H9 (cell line): Measurements from ENCODE around the gene DDX19B. TPM values are rescaled to one million over a fixed set of nuclear protein-coding genes. Genes with fewer than 3 reads are reported as not detected.

Source experiments
- DNase-seq: peaks from one replicate; pipeline ENCODE4 v3.0.0-alpha.2; 2017
- H2AFZ ChIP-seq: one replicate; pipeline ENCODE4 v1.6.1; 2013; ENCODE audit warnings: mild to moderate bottlenecking, low read length, control low read depth, moderate library complexity
- H2AK5ac ChIP-seq: 2 replicates; pipeline ENCODE4 v1.6.1; 2013; ENCODE audit warnings: low read length, control low read depth, mixed read lengths; ENCODE audit not compliant: insufficient read length
- H2BK120ac ChIP-seq: one replicate; pipeline ENCODE4 v1.6.1; 2013; ENCODE audit warnings: low read depth, mild to moderate bottlenecking, low read length, control low read depth, inconsistent platforms; ENCODE audit not compliant: poor library complexity, severe bottlenecking
- H2BK12ac ChIP-seq: 2 replicates; pipeline ENCODE4 v1.6.1; 2013; ENCODE audit warnings: low read length, control low read depth, mixed read lengths, low read depth; ENCODE audit not compliant: insufficient read length
- H2BK15ac ChIP-seq: 2 replicates; pipeline ENCODE4 v1.6.1; 2013; ENCODE audit warnings: low read depth, low read length, control low read depth
- H2BK20ac ChIP-seq: one replicate; pipeline ENCODE4 v1.6.1; 2013; ENCODE audit warnings: low read depth, mild to moderate bottlenecking, low read length, control low read depth, inconsistent platforms; ENCODE audit not compliant: poor library complexity, severe bottlenecking
- H2BK5ac ChIP-seq: 2 replicates; pipeline ENCODE4 v1.6.1; 2013; ENCODE audit warnings: low read length, control low read depth, mixed read lengths; ENCODE audit not compliant: insufficient read length
- H3K14ac ChIP-seq: 2 replicates; pipeline ENCODE4 v1.6.1; 2013; ENCODE audit warnings: low read length, control low read depth; ENCODE audit not compliant: insufficient read depth
- H3K18ac ChIP-seq: 2 replicates; pipeline ENCODE4 v1.6.1; 2013; ENCODE audit warnings: low read depth, mild to moderate bottlenecking, mixed read lengths, low read length, control low read depth; ENCODE audit not compliant: insufficient read length
- H3K23ac ChIP-seq: 2 replicates; pipeline ENCODE4 v1.6.1; 2013; ENCODE audit warnings: low read length, control low read depth, mixed read lengths, low read depth; ENCODE audit not compliant: insufficient read length
- H3K23me2 ChIP-seq: 2 replicates; pipeline ENCODE4 v1.6.1; 2013; ENCODE audit warnings: low read depth, mild to moderate bottlenecking, mixed read lengths, low read length, control low read depth; ENCODE audit not compliant: insufficient read length, poor library complexity, severe bottlenecking
- H3K27ac ChIP-seq: 2 replicates; pipeline ENCODE4 v1.5.1; 2013; ENCODE audit warnings: low read length, control low read depth, mixed read lengths, low read depth; ENCODE audit not compliant: insufficient read length
- H3K27me3 ChIP-seq: 2 replicates; pipeline ENCODE4 v1.6.1; 2013; ENCODE audit warnings: low read length, control low read depth, inconsistent platforms; ENCODE audit not compliant: insufficient read depth
- H3K4ac ChIP-seq: 2 replicates; pipeline ENCODE4 v1.6.1; 2013; ENCODE audit warnings: low read depth, mild to moderate bottlenecking, control low read depth, inconsistent platforms, low read length, moderate library complexity
- H3K4me1 ChIP-seq: 2 replicates; pipeline ENCODE4 v1.6.1; 2013; ENCODE audit warnings: low read length, control low read depth, inconsistent platforms; ENCODE audit not compliant: insufficient read depth
- H3K4me2 ChIP-seq: 2 replicates; pipeline ENCODE4 v1.6.1; 2013; ENCODE audit warnings: low read length, control low read depth, mixed read lengths; ENCODE audit not compliant: insufficient read length, insufficient read depth
- H3K56ac ChIP-seq: 2 replicates; pipeline ENCODE4 v1.6.1; 2013; ENCODE audit warnings: low read depth, mild to moderate bottlenecking, mixed read lengths, low read length, control low read depth; ENCODE audit not compliant: insufficient read length
- H3K79me1 ChIP-seq: 2 replicates; pipeline ENCODE4 v1.6.1; 2013; ENCODE audit warnings: low read depth, mild to moderate bottlenecking, moderate library complexity, low read length, control low read depth, inconsistent platforms; ENCODE audit not compliant: insufficient read depth, poor library complexity, severe bottlenecking
- H3K79me2 ChIP-seq: 2 replicates; pipeline ENCODE4 v1.6.1; 2013; ENCODE audit warnings: low read length, control low read depth, inconsistent platforms; ENCODE audit not compliant: insufficient read depth
- H3K9ac ChIP-seq: 2 replicates; pipeline ENCODE4 v1.6.1; 2013; ENCODE audit warnings: low read length, control low read depth, mixed read lengths; ENCODE audit not compliant: insufficient read length; ENCODE audit errors: extremely low read depth
- H3K9me3 ChIP-seq: one replicate; pipeline ENCODE4 v1.6.1; 2013; ENCODE audit warnings: low read depth, low read length, inconsistent platforms; ENCODE audit not compliant: control insufficient read depth
- H3T11ph ChIP-seq: one replicate; pipeline ENCODE4 v1.6.1; 2013; ENCODE audit warnings: mild to moderate bottlenecking, low read length, control low read depth, inconsistent platforms
- H4K20me1 ChIP-seq: one replicate; pipeline ENCODE4 v1.6.1; 2013; ENCODE audit not compliant: control insufficient read depth, insufficient read length, insufficient read depth
- H4K5ac ChIP-seq: 2 replicates; pipeline ENCODE4 v1.6.1; 2013; ENCODE audit warnings: low read depth, mild to moderate bottlenecking, mixed read lengths, low read length, control low read depth; ENCODE audit not compliant: insufficient read length
- H4K8ac ChIP-seq: replicated peaks from 2 replicates; pipeline ENCODE4 v1.6.1; 2013; ENCODE audit warnings: low read length, control low read depth, mixed read lengths, low read depth; ENCODE audit not compliant: insufficient read length
- H4K91ac ChIP-seq: 2 replicates; pipeline ENCODE4 v1.6.1; 2013; ENCODE audit warnings: low read depth, mild to moderate bottlenecking, moderate library complexity, mixed read lengths, low read length, control low read depth; ENCODE audit not compliant: insufficient read length
- H3K27ac Mint-ChIP-seq, 3 experiments: 2 replicates in 2 of 3; 3 replicates in 1 of 3; pipeline ENCODE4 v1.8.0; 2020 to 2021; ENCODE audit warnings: mixed read lengths in 3 of 3, mild to moderate bottlenecking in 1 of 3, moderate library complexity in 1 of 3
- H3K27me3 Mint-ChIP-seq: 2 replicates; pipeline ENCODE4 v1.8.0; 2021; ENCODE audit warnings: low read depth, mild to moderate bottlenecking, moderate library complexity, mixed read lengths
- H3K36me3 Mint-ChIP-seq, 3 experiments: 2 replicates in 2 of 3; 3 replicates in 1 of 3; pipeline ENCODE4 v1.8.0; 2020 to 2021; ENCODE audit warnings: low read depth in 3 of 3, mixed read lengths in 3 of 3; ENCODE audit not compliant: insufficient read depth in 1 of 3
- H3K4me1 Mint-ChIP-seq, 2 experiments: 2 replicates each; pipeline ENCODE4 v1.8.0; 2020; ENCODE audit warnings: mixed read lengths in 2 of 2
- H3K4me3 Mint-ChIP-seq, 2 experiments: 2 replicates in 1 of 2; 3 replicates in 1 of 2; pipeline ENCODE4 v1.8.0; 2020 to 2021; ENCODE audit warnings: mild to moderate bottlenecking in 2 of 2, mixed read lengths in 2 of 2, moderate library complexity in 1 of 2
- H3K9me3 Mint-ChIP-seq, 2 experiments: 2 replicates in 1 of 2; 3 replicates in 1 of 2; pipeline ENCODE4 v1.8.0; 2020; ENCODE audit warnings: mild to moderate bottlenecking in 2 of 2, mixed read lengths in 2 of 2, moderate library complexity in 1 of 2
- CTCF ChIP-seq: fragments of 200-600 bp; sonication (generic); conservative IDR thresholded peaks from 3 replicates; pipeline ENCODE4 v1.8.0; 2021; ENCODE audit warnings: antibody characterized with exemption, mild to moderate bottlenecking
- WGBS: extraction: QIAGEN DNeasy Blood & Tissue Kit; methylation state at CpG from one replicate; pipeline ENCODE4 v1.1.7; 2013; ENCODE audit warnings: missing lambda C conversion rate, low lambda C conversion rate, mixed read lengths; ENCODE audit not compliant: insufficient read length; ENCODE audit errors: extremely low coverage; 5-methylcytosine and 5-hydroxymethylcytosine counted together
- total RNA-seq: library from RNA; stranded (reverse); gene quantifications from 2 replicates; pipeline ENCODE4 v1.2.1, GENCODE V29; 2021

DDX19B gene
- total RNA-seq, 1 experiment from 2014 or later = 47.3 TPM

- H3K9ac ChIP-seq = peak overlapping the region; percentile 61
Measured at GRCh38 chr16:70345840-70346239, 46.9 kb downstream of the DDX19B start.

More at GRCh38 chr16:70345840-70346239, 46.9 kb downstream of the DDX19B start:
- H3K4me2 ChIP-seq = peak overlapping the region; percentile 90
- no peak overlapping the region for H2BK120ac ChIP-seq
- H3K4me1 Mint-ChIP-seq = peaks cover 17 to 24% of the 10 kb centered on the region in 2 experiments
- H2AFZ ChIP-seq = no peak overlapping the region
- H3K9me3 ChIP-seq = no peaks in the 10 kb centered on the region
- H3K4me1 ChIP-seq = no peaks in the 10 kb centered on the region
- H3K4me3 Mint-ChIP-seq = peak overlapping the region; percentile 91 to 98
- H3K27ac Mint-ChIP-seq = peak overlapping the region; percentile 51 to 91 (median 91); a peak in 6 of 7 replicates
- H2AK5ac ChIP-seq = no peak overlapping the region
- peaks cover 6 to 16% (median 6%) of the 10 kb centered on the region in 3 experiments; a peak in 5 of 7 replicates for H3K36me3 Mint-ChIP-seq
- TF ChIP-seq CTCF = no peak
- H4K20me1 ChIP-seq = no peaks in the 10 kb centered on the region
- no peak overlapping the region for H2BK12ac ChIP-seq
- no peaks in the 10 kb centered on the region for H3K27me3 ChIP-seq
- no peak overlapping the region for H2BK20ac ChIP-seq
- no peak for DNase-seq
- no peak overlapping the region for H3K27ac ChIP-seq
- no peak overlapping the region for H2BK5ac ChIP-seq
- H3K79me2 ChIP-seq = no peaks in the 10 kb centered on the region; the same call in 1 of the 2 replicates
- peaks cover 4% of the 10 kb centered on the region for H3K79me1 ChIP-seq
- H3K23me2 ChIP-seq = peaks cover 3% of the 10 kb centered on the region
- WGBS = no CpG with 5 or more reads among the region's 10 CpGs
- H3K4ac ChIP-seq = no peak overlapping the region
- H4K8ac ChIP-seq = no peak overlapping the region
- H4K5ac ChIP-seq = no peak overlapping the region
- H2BK15ac ChIP-seq = no peak overlapping the region
- no peak overlapping the region for H3K14ac ChIP-seq
- no peak overlapping the region for H4K91ac ChIP-seq
- no peak overlapping the region for H3K18ac ChIP-seq
- no peak overlapping the region for H3K56ac ChIP-seq
- H3K9me3 Mint-ChIP-seq = no peaks in the 10 kb centered on the region
- no peak overlapping the region for H3K23ac ChIP-seq
- no peaks in the 10 kb centered on the region for H3K27me3 Mint-ChIP-seq
- peak overlapping the region; percentile 40 for H3T11ph ChIP-seq
